GM23338 (cell line): ENCODE measurements around the gene ARHGEF39. TPM values are rescaled to one million over a fixed set of nuclear protein-coding genes. Genes with fewer than 3 reads are reported as not detected.

Source experiments
- ATAC-seq: fragments of 200-7000 bp; cut with Tn5 transposase; 3 replicates; pipeline ENCODE4 v1.9.1; 2020
- DNase-seq: peaks from one replicate; pipeline ENCODE4 v3.0.0-alpha.2; 2015; ENCODE audit warnings: low spot score
- H2AFZ ChIP-seq: fragments of 200-600 bp; sonication (generic); 2 replicates; pipeline ENCODE4 v1.8.0; 2016; ENCODE audit warnings: antibody characterized with exemption, mild to moderate bottlenecking, moderate library complexity
- H3F3A ChIP-seq: fragments of 200-600 bp; sonication (generic); replicated peaks from 2 replicates; pipeline ENCODE4 v1.8.0; 2017; ENCODE audit warnings: antibody characterized with exemption, mixed run types, low read depth
- H3K27ac ChIP-seq: fragments of 200-600 bp; sonication (generic); 2 replicates; pipeline ENCODE4 v1.6.1; 2016; ENCODE audit warnings: low read depth
- H3K27me3 ChIP-seq: fragments of 200-600 bp; sonication (generic); 2 replicates; pipeline ENCODE4 v1.8.0; 2016; ENCODE audit warnings: mild to moderate bottlenecking, mixed run types, moderate library complexity; ENCODE audit not compliant: insufficient read depth
- H3K36me3 ChIP-seq: fragments of 200-600 bp; sonication (generic); 2 replicates; pipeline ENCODE4 v1.8.0; 2016; ENCODE audit warnings: mild to moderate bottlenecking; ENCODE audit not compliant: insufficient read depth
- H3K4me1 ChIP-seq: fragments of 200-600 bp; sonication (generic); 2 replicates; pipeline ENCODE4 v1.8.0; 2016; ENCODE audit warnings: mild to moderate bottlenecking, moderate library complexity; ENCODE audit not compliant: insufficient read depth
- H3K4me2 ChIP-seq: fragments of 200-600 bp; sonication (generic); 2 replicates; pipeline ENCODE4 v1.7.1; 2017; ENCODE audit warnings: mixed run types
- H3K4me3 ChIP-seq: fragments of 200-600 bp; sonication (generic); 2 replicates; pipeline ENCODE4 v1.6.1; 2016; ENCODE audit warnings: mixed run types
- H3K79me2 ChIP-seq: fragments of 200-600 bp; sonication (generic); replicated peaks from 2 replicates; pipeline ENCODE4 v1.8.0; 2017; ENCODE audit warnings: mild to moderate bottlenecking; ENCODE audit not compliant: insufficient read depth
- H3K9me2 ChIP-seq: fragments of 200-600 bp; sonication (generic); 2 replicates; pipeline ENCODE4 v1.8.0; 2017; ENCODE audit not compliant: insufficient read depth
- H4K20me1 ChIP-seq: fragments of 200-600 bp; sonication (generic); replicated peaks from 2 replicates; pipeline ENCODE4 v1.8.0; 2017; ENCODE audit warnings: mild to moderate bottlenecking; ENCODE audit not compliant: insufficient read depth
- H3K27ac Mint-ChIP-seq: 2 replicates; pipeline ENCODE4 v1.8.0; 2020; ENCODE audit warnings: inconsistent platforms, mild to moderate bottlenecking, moderate library complexity, mixed read lengths
- H3K27me3 Mint-ChIP-seq: 3 replicates; pipeline ENCODE4 v1.8.0; 2022; ENCODE audit warnings: low read depth, mild to moderate bottlenecking, moderate library complexity, mixed read lengths, inconsistent platforms; ENCODE audit not compliant: insufficient read depth, poor library complexity
- H3K36me3 Mint-ChIP-seq: 3 replicates; pipeline ENCODE4 v1.8.0; 2021; ENCODE audit warnings: low read depth, mild to moderate bottlenecking, inconsistent platforms, moderate library complexity, mixed read lengths
- H3K4me1 Mint-ChIP-seq: 3 replicates; pipeline ENCODE4 v1.8.0; 2020; ENCODE audit warnings: mild to moderate bottlenecking, inconsistent platforms, mixed read lengths
- H3K4me3 Mint-ChIP-seq: 3 replicates; pipeline ENCODE4 v1.8.0; 2021; ENCODE audit warnings: moderate library complexity, mild to moderate bottlenecking, inconsistent platforms, mixed read lengths
- H3K9me3 Mint-ChIP-seq: 3 replicates; pipeline ENCODE4 v1.8.0; 2020; ENCODE audit warnings: moderate library complexity, mild to moderate bottlenecking, inconsistent platforms, mixed read lengths
- CREB1 ChIP-seq: fragments of 250-450 bp; sonication (Bioruptor Pico); IDR thresholded peaks from 2 replicates; pipeline ENCODE4 v1.5.0; 2020; ENCODE audit warnings: low read depth, mild to moderate bottlenecking, moderate library complexity
- EZH2 ChIP-seq: fragments of 200-600 bp; sonication (generic); IDR thresholded peaks from one replicate; pipeline ENCODE4 v1.8.0; 2017; ENCODE audit warnings: antibody characterized with exemption, mild to moderate bottlenecking, low read depth; ENCODE audit not compliant: unreplicated experiment
- NANOG ChIP-seq: IDR thresholded peaks from 2 replicates; pipeline ENCODE4 v1.6.1; 2016; ENCODE audit warnings: antibody characterized with exemption, borderline replicate concordance
- POLR2AphosphoS5 ChIP-seq: IDR thresholded peaks from 2 replicates; pipeline ENCODE4 v1.6.1; 2016; ENCODE audit warnings: antibody characterized with exemption, low read depth
- ZNF331 ChIP-seq: fragments of 250-450 bp; sonication (Bioruptor Pico); IDR thresholded peaks from 2 replicates; pipeline ENCODE4 v1.5.0; 2020; ENCODE audit warnings: low read depth, mild to moderate bottlenecking, moderate library complexity
- polyA plus RNA-seq: library from polyadenylated mRNA; unstranded; fragments of >200 nt; fragmentation: Nextera tagmentation; extraction: Ambion mirVana; gene quantifications from 2 replicates; pipeline ENCODE4 v1.2.1, GENCODE V29; 2016
- total RNA-seq: library from RNA; depleted of rRNA; stranded (reverse); fragments of >200 nt; shearing (Covaris generic); gene quantifications from 2 replicates; pipeline ENCODE4 v1.2.3, GENCODE V29; 2014
- TF ChIP-seq, protein P1 (sequence below): IDR thresholded peaks from 2 replicates; pipeline ENCODE4 v1.6.1; 2016; ENCODE audit warnings: antibody characterized with exemption
- TF ChIP-seq, protein P2 (sequence below): fragments of 250-450 bp; sonication (Bioruptor Pico); IDR thresholded peaks from 2 replicates; pipeline ENCODE4 v1.5.0; 2020; ENCODE audit warnings: mild to moderate bottlenecking, moderate library complexity
- TF ChIP-seq, protein P3 (sequence below), 2 experiments: fragments of 200-600 bp in 1 of 2; sonication (generic) in 1 of 2; conservative IDR thresholded peaks; 2 replicates each; pipeline versions ENCODE4 v1.5.1 to v1.6.1; 2016 to 2017; ENCODE audit warnings: antibody characterized with exemption in 2 of 2, low read depth in 2 of 2, mild to moderate bottlenecking in 2 of 2, moderate library complexity in 1 of 2

The ARHGEF39 gene
- total and polyA plus RNA-seq, 2 experiments from 2014 or later, result 16.8 to 31.0 TPM

- Histone ChIP-seq H3K4me2 (peak overlapping the region; percentile 95), H3K36me3 (no peaks in the 10 kb centered on the region), H3F3A (peaks cover 17% of the 10 kb centered on the region), H4K20me1 (no peaks in the 10 kb centered on the region), H2AFZ (peak overlapping the region; percentile 100), H3K27me3 (peaks cover 33% of the 10 kb centered on the region), H3K4me3 (peak overlapping the region; percentile 85), H3K4me1 (peaks cover 14% of the 10 kb centered on the region), H3K79me2 (no peaks in the 10 kb centered on the region), H3K27ac (no peak overlapping the region), H3K9me2 (no peaks in the 10 kb centered on the region)
- TF ChIP-seq, protein P1, sequence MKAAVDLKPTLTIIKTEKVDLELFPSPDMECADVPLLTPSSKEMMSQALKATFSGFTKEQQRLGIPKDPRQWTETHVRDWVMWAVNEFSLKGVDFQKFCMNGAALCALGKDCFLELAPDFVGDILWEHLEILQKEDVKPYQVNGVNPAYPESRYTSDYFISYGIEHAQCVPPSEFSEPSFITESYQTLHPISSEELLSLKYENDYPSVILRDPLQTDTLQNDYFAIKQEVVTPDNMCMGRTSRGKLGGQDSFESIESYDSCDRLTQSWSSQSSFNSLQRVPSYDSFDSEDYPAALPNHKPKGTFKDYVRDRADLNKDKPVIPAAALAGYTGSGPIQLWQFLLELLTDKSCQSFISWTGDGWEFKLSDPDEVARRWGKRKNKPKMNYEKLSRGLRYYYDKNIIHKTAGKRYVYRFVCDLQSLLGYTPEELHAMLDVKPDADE, result peak; percentile 38; the same call in 1 of the 2 replicates
- TF ChIP-seq, protein P2, sequence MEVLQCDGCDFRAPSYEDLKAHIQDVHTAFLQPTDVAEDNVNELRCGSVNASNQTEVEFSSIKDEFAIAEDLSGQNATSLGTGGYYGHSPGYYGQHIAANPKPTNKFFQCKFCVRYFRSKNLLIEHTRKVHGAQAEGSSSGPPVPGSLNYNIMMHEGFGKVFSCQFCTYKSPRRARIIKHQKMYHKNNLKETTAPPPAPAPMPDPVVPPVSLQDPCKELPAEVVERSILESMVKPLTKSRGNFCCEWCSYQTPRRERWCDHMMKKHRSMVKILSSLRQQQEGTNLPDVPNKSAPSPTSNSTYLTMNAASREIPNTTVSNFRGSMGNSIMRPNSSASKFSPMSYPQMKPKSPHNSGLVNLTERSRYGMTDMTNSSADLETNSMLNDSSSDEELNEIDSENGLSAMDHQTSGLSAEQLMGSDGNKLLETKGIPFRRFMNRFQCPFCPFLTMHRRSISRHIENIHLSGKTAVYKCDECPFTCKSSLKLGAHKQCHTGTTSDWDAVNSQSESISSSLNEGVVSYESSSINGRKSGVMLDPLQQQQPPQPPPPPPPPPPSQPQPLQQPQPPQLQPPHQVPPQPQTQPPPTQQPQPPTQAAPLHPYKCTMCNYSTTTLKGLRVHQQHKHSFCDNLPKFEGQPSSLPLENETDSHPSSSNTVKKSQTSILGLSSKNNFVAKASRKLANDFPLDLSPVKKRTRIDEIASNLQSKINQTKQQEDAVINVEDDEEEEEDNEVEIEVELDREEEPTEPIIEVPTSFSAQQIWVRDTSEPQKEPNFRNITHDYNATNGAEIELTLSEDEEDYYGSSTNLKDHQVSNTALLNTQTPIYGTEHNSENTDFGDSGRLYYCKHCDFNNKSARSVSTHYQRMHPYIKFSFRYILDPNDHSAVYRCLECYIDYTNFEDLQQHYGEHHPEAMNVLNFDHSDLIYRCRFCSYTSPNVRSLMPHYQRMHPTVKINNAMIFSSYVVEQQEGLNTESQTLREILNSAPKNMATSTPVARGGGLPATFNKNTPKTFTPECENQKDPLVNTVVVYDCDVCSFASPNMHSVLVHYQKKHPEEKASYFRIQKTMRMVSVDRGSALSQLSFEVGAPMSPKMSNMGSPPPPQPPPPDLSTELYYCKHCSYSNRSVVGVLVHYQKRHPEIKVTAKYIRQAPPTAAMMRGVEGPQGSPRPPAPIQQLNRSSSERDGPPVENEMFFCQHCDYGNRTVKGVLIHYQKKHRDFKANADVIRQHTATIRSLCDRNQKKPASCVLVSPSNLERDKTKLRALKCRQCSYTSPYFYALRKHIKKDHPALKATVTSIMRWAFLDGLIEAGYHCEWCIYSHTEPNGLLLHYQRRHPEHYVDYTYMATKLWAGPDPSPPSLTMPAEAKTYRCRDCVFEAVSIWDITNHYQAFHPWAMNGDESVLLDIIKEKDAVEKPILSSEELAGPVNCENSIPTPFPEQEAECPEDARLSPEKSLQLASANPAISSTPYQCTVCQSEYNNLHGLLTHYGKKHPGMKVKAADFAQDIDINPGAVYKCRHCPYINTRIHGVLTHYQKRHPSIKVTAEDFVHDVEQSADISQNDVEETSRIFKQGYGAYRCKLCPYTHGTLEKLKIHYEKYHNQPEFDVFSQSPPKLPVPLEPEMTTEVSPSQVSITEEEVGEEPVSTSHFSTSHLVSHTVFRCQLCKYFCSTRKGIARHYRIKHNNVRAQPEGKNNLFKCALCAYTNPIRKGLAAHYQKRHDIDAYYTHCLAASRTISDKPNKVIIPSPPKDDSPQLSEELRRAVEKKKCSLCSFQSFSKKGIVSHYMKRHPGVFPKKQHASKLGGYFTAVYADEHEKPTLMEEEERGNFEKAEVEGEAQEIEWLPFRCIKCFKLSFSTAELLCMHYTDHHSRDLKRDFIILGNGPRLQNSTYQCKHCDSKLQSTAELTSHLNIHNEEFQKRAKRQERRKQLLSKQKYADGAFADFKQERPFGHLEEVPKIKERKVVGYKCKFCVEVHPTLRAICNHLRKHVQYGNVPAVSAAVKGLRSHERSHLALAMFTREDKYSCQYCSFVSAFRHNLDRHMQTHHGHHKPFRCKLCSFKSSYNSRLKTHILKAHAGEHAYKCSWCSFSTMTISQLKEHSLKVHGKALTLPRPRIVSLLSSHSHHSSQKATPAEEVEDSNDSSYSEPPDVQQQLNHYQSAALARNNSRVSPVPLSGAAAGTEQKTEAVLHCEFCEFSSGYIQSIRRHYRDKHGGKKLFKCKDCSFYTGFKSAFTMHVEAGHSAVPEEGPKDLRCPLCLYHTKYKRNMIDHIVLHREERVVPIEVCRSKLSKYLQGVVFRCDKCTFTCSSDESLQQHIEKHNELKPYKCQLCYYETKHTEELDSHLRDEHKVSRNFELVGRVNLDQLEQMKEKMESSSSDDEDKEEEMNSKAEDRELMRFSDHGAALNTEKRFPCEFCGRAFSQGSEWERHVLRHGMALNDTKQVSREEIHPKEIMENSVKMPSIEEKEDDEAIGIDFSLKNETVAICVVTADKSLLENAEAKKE (CRISPR knock-in tag), result no peak
- TF ChIP-seq CREB1 (CRISPR knock-in tag), result peak; percentile 96
- TF ChIP-seq, protein P3, sequence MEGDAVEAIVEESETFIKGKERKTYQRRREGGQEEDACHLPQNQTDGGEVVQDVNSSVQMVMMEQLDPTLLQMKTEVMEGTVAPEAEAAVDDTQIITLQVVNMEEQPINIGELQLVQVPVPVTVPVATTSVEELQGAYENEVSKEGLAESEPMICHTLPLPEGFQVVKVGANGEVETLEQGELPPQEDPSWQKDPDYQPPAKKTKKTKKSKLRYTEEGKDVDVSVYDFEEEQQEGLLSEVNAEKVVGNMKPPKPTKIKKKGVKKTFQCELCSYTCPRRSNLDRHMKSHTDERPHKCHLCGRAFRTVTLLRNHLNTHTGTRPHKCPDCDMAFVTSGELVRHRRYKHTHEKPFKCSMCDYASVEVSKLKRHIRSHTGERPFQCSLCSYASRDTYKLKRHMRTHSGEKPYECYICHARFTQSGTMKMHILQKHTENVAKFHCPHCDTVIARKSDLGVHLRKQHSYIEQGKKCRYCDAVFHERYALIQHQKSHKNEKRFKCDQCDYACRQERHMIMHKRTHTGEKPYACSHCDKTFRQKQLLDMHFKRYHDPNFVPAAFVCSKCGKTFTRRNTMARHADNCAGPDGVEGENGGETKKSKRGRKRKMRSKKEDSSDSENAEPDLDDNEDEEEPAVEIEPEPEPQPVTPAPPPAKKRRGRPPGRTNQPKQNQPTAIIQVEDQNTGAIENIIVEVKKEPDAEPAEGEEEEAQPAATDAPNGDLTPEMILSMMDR (conservative IDR thresholded peaks at IDR 0.05; ENCODE audit: low read depth in 2 of 2), result peak; percentile 20 to 52
- TF ChIP-seq POLR2AphosphoS5, result peak; percentile 49; the same call in 1 of the 2 replicates
- no peak for TF ChIP-seq ZNF331
- TF ChIP-seq NANOG, result no peak
- TF ChIP-seq EZH2, result no peak
- peak overlapping the region; percentile 78 for H3K4me3 Mint-ChIP-seq
- peaks cover 14% of the 10 kb centered on the region for H3K4me1 Mint-ChIP-seq
- H3K36me3 Mint-ChIP-seq, result no peaks in the 10 kb centered on the region
- H3K9me3 Mint-ChIP-seq, result no peaks in the 10 kb centered on the region
- DNase-seq (peak; percentile 89), ATAC-seq (peak; percentile 84)
- H3K27ac Mint-ChIP-seq, result no peak overlapping the region
- H3K27me3 Mint-ChIP-seq, result peaks cover 31% of the 10 kb centered on the region
Measured at GRCh38 chr9:35616681-35617459, 48.1 kb downstream of the ARHGEF39 start.
